ENCODE data around the gene RGS3.

Gene RGS3

DNA sequence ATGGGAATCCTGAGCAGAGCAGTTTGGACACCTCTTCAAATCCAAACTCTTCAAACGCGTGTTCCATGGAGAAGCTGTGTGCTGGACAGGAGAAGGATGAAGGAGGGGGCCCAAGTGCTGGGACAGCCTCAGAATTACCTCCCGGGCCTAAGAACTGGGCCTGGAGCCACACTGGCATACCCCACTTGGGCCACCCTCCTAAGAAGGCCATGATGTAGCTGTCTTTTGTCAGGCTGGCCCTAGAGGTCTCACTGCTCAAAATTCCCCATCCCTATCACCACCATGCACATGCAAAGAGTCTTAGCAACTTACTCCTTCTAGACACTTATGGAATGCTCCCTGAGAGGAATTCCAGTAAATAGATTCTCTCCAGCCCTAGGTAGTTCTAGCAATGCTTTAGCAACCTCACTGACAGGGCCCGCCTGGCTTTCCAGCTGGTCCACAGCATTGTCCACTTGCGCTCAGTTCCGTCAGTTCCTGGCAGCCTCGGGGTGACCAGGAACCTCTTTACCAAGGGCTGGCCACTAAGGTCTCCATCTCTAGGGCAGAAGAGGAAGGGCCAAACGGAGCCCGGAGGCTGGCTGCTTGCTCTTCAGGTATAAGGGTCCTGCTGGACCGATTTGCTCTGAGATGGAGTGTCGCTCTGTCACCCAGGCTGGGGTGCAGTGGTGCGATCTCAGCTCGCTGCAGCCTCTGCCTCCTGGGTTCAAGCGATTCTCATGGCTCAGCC, 75.3 kb downstream of the RGS3 start:
- FAIRE-seq: no peak
- TF ChIP-seq, protein P1, sequence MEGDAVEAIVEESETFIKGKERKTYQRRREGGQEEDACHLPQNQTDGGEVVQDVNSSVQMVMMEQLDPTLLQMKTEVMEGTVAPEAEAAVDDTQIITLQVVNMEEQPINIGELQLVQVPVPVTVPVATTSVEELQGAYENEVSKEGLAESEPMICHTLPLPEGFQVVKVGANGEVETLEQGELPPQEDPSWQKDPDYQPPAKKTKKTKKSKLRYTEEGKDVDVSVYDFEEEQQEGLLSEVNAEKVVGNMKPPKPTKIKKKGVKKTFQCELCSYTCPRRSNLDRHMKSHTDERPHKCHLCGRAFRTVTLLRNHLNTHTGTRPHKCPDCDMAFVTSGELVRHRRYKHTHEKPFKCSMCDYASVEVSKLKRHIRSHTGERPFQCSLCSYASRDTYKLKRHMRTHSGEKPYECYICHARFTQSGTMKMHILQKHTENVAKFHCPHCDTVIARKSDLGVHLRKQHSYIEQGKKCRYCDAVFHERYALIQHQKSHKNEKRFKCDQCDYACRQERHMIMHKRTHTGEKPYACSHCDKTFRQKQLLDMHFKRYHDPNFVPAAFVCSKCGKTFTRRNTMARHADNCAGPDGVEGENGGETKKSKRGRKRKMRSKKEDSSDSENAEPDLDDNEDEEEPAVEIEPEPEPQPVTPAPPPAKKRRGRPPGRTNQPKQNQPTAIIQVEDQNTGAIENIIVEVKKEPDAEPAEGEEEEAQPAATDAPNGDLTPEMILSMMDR (IDR thresholded peaks at IDR 0.05; ENCODE audit: insufficient read depth, missing control alignments): no peak
- no peak for DNase-seq (ENCODE audit: insufficient read length, low spot score)

DNA sequence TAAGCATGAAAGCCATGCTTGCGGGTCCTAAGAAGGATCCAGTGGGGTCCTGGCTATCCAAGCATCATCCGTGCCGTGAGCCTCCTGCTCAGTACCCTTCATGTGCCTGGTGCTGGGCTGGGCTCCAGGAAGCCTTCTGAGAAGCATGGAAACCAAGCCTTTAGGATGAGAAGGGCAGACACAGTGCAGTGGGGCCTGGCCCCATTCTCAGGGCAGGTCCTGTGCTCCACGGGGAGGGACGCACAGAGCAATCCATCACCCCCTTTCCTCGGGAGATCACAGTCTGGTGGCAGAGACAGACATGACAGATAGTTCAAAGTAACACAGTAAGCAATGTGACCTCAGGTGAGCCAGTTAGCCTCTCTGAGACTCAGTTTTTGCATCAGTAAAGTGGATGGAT, 76.9 kb downstream of the RGS3 start:
- FAIRE-seq: no peak

DNA sequence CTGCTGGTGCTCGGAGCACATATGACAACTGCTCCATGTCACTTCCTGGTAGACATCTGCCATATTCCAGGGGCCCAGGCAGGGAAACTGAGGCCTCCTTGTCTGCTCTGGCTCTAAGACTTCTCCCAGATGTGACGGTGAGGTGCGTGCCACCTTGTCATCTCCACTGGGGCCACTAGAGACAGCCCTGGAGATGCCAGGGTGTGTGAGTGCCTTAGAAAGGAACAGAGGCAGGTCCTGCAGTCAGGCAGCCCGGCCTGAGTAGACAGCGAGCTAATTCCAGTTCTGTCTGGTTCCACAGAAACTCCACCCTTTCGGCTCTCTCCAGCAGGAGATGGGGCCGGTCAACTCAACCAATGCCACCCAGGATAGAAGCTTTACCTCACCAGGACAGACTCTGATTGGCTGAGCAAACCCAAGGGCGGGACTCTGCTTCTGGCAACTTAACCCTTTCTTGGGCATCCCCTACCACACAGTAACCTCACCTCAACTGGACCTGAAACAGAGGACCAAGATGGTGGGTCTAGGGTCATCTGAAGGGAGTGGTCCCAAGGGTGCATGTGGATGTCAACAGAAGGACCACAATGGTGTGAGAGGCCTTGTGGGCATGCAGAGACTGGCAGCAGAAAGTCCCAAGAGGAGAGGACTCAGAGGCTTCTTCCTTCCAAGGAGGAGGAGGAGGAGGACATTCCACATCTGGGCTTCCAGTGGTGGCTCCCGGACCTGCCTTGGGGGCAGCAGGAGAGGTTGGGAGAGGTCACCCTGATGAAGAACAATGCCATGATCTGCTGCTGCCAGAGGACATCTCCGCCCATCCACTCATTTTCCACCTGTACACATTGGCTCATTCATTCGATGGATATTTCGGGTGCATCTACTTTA, 77.7 kb downstream of the RGS3 start:
- no peak for FAIRE-seq
- TF ChIP-seq, protein P1 (IDR thresholded peaks at IDR 0.05; ENCODE audit: insufficient read depth, missing control alignments): no peak
- no peak for DNase-seq (ENCODE audit: insufficient read length, low spot score)

More for the DNA sequence above, 76.9 kb downstream of the RGS3 start:
- TF ChIP-seq, protein P1 (IDR thresholded peaks at IDR 0.05; ENCODE audit: insufficient read depth, missing control alignments): no peak
- no peak for DNase-seq (ENCODE audit: insufficient read length, low spot score)

DNA sequence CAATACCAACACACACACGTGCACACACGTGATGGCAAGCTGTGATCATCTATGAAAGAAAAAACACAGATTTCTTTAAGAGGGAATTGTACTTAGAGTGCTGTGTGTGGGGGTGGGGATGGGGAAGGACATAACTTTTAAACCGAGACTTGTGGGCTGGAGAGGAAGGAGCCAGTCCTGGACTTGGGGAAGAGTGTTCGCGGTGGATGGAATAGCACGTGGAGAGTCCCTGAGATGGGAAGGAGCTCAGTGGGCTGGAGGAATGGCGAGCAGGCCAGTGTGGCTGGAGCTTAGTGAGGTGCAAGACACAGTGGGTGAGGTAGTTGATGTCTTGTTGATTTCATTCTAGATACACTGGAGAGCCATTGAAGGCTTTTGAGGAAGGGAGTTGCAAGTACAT, 78.5 kb downstream of the RGS3 start:
- DNase-seq (ENCODE audit: insufficient read length, low spot score) (no peak), FAIRE-seq (no peak)
- TF ChIP-seq, protein P1 (IDR thresholded peaks at IDR 0.05; ENCODE audit: insufficient read depth, missing control alignments): no peak

DNA sequence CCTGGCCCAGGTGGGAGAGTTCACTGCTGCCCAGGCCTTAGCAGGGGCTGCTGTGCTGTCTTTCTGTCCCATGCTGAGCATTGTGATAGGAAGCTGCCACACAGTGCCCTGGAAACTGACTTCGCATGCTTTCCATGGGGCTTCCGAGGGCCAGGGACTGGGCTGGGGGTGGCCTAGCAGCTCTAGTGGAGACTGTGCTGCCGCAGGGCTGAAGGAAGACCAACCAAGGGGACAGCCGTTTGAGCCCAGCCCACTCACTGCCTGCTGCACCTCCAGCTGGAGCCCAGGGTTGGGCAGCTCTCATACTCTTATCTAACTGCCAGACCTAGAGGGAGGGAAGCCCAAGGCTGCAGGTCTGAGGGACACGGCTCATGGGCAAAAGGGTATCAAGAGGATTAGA, 79.2 kb downstream of the RGS3 start:
- FAIRE-seq (no peak), DNase-seq (ENCODE audit: insufficient read length, low spot score) (no peak)

DNA sequence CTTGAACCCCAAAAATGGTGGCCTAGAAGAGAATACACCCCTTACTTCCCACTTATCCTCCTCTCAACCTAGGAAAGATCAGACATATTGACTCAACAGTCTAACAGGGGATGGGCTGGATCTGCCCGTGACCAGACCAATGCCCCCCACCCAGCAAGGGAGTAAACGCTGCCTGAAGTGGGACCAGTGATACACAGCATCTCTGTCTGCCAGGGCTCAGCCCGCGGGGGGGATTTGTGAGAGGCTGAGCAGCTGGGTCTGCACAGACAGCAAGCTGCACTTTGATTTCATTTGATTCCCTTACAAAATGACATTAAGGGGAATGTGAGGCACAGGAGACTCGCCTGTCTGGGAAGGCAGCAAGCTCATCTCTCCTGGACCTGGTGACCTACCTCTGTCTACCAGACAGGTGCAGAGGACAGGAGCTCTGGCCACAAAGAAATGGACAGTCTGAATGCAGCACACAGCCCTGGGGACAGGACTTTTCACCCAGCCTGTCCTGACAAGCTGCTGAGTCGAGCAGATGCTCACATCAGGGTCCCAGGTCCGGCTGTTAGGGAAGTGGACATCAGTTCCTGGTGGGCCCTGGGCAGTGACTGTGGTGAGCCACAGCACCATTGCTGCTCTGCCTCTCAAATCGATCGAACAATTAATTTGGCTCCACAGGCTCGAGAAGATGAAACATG, 79.9 kb downstream of the RGS3 start:
- TF ChIP-seq, protein P1 (IDR thresholded peaks at IDR 0.05; ENCODE audit: insufficient read depth, missing control alignments): no peak
- FAIRE-seq (no peak), DNase-seq (ENCODE audit: insufficient read length, low spot score) (no peak)

More for the DNA sequence above, 79.2 kb downstream of the RGS3 start:
- TF ChIP-seq, protein P1 (IDR thresholded peaks at IDR 0.05; ENCODE audit: insufficient read depth, missing control alignments): no peak
